ENCODE results near the gene COQ10B.
"Not testable (repeated sequence)": the region's sequence is repeated elsewhere in the genome, so short reads cannot be mapped to it uniquely, and the experiment has no call there.

Gene COQ10B

GRCh38 chr2:197453123-197453913, at the start of gene COQ10B:
COQ10B (plus strand) TSS chr2:197453552; CDS start chr2:197453561, 9 bp downstream.
- peak; percentile 99 for DNase-seq (ENCODE audit: low read depth, low spot score)

- no peak for DNase-seq (ENCODE audit: low read depth, low spot score)
Observed at GRCh38 chr2:197405582-197405981, 47.8 kb upstream of the COQ10B start.

GRCh38 chr2:197414039-197414438, 39.3 kb upstream of the COQ10B start:
- DNase-seq (ENCODE audit: low read depth, low spot score), result no peak

GRCh38 chr2:197414515-197414914, 38.8 kb upstream of the COQ10B start:
- no peak for DNase-seq (ENCODE audit: low read depth, low spot score)

- DNase-seq (ENCODE audit: low read depth, low spot score), result no peak
Observed at GRCh38 chr2:197416268-197416667, 37.1 kb upstream of the COQ10B start.

- no peak for DNase-seq (ENCODE audit: low read depth, low spot score)
Observed at GRCh38 chr2:197419438-197419837, 33.9 kb upstream of the COQ10B start.

GRCh38 chr2:197423307-197423706, 30.0 kb upstream of the COQ10B start:
- no peak for DNase-seq (ENCODE audit: low read depth, low spot score)

GRCh38 chr2:197425550-197425949, 27.8 kb upstream of the COQ10B start:
- DNase-seq (ENCODE audit: low read depth, low spot score), result no peak

- no peak for DNase-seq (ENCODE audit: low read depth, low spot score)
Observed at GRCh38 chr2:197426723-197427603, 26.4 kb upstream of the COQ10B start.

- DNase-seq (ENCODE audit: low read depth, low spot score), result no peak
Observed at GRCh38 chr2:197427986-197428385, 25.4 kb upstream of the COQ10B start.

GRCh38 chr2:197431858-197432257, 21.5 kb upstream of the COQ10B start:
- no peak for DNase-seq (ENCODE audit: low read depth, low spot score)

GRCh38 chr2:197432527-197432926, 20.8 kb upstream of the COQ10B start:
- not testable (repeated sequence) for DNase-seq (ENCODE audit: low read depth, low spot score)

- DNase-seq (ENCODE audit: low read depth, low spot score), result no peak
Observed at GRCh38 chr2:197433780-197434438, 19.4 kb upstream of the COQ10B start.

- DNase-seq (ENCODE audit: low read depth, low spot score), result peak; percentile 94
Observed at GRCh38 chr2:197434541-197435513, 18.5 kb upstream of the COQ10B start, which contains the start of gene SF3B1. SF3B1 (minus strand) TSS chr2:197435028; CDS start chr2:197434999, 29 bp downstream.

GRCh38 chr2:197435598-197436420, 17.5 kb upstream of the COQ10B start:
- DNase-seq (ENCODE audit: low read depth, low spot score), result no peak

- no peak for DNase-seq (ENCODE audit: low read depth, low spot score)
Observed at GRCh38 chr2:197437380-197437779, 16.0 kb upstream of the COQ10B start.

GRCh38 chr2:197442857-197443256, 10.5 kb upstream of the COQ10B start:
- DNase-seq (ENCODE audit: low read depth, low spot score), result no peak

- no peak for DNase-seq (ENCODE audit: low read depth, low spot score)
Observed at GRCh38 chr2:197445746-197446145, 7.6 kb upstream of the COQ10B start.

- DNase-seq (ENCODE audit: low read depth, low spot score), result no peak
Observed at GRCh38 chr2:197446844-197447243, 6.5 kb upstream of the COQ10B start.

GRCh38 chr2:197450465-197450864, 2.9 kb upstream of the COQ10B start:
- no peak for DNase-seq (ENCODE audit: low read depth, low spot score)

All from brain pericyte (primary cell).